ENCODE results near the gene SLC39A7. TPM values are rescaled to one million over a fixed set of nuclear protein-coding genes. Genes with fewer than 3 reads are reported as not detected.
A peak's percentile ranks its signal among the peaks of the same experiment; 100 is the strongest.

Gene SLC39A7
- total and polyA plus RNA-seq, 2 of the 13 experiments (the other 11 are each of a cell fraction or from before 2014, with no cell fraction given), result 142 to 229 TPM

DNA sequence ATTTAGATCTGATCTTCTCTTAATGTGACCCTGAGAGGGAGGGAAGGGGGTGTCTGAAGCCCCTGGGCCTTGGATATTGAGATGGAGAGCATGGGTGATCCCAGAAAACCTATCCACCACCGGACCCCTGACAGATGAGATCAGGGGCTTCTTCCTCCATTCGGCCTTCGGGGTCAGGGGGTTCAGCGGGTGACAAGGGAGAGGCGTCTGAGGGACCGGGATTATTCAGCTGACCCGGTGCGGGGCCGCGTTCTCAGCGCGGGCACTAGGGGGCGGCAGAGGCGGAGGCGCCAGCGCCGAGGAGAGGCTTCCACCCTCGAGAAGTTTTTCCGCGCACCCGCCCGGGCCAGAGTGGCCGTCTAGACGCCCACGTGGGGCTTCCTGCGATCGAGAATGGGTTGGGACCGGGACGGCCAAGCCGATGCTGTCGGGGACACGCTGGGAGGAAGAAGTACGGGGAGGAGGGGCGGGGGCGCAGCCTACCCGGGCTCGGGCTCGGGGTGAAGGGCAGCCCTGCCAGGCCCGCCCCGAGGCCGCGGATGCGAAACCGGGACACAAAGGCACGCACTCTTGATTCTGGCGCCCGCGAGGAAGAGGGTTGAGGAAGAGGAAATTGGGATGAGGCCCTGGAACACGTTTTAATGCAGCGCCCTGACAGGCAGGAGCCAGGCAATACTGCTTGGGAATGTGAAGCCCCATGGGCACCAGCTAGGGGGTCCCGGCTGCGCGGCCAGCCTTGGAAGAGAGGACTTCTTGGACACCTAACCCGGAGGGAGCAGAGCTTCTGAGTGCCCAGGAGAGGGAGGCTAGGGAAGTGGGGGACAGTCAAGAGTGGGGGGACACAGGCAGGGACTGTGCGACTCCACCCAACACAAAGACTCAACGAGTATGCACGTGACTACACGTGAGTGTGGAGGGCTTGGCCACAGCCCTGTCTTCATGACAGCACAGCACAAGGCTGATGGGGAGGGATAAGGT, 39.0 kb upstream of the SLC39A7 start (continued):
- TF ChIP-seq, protein P1, sequence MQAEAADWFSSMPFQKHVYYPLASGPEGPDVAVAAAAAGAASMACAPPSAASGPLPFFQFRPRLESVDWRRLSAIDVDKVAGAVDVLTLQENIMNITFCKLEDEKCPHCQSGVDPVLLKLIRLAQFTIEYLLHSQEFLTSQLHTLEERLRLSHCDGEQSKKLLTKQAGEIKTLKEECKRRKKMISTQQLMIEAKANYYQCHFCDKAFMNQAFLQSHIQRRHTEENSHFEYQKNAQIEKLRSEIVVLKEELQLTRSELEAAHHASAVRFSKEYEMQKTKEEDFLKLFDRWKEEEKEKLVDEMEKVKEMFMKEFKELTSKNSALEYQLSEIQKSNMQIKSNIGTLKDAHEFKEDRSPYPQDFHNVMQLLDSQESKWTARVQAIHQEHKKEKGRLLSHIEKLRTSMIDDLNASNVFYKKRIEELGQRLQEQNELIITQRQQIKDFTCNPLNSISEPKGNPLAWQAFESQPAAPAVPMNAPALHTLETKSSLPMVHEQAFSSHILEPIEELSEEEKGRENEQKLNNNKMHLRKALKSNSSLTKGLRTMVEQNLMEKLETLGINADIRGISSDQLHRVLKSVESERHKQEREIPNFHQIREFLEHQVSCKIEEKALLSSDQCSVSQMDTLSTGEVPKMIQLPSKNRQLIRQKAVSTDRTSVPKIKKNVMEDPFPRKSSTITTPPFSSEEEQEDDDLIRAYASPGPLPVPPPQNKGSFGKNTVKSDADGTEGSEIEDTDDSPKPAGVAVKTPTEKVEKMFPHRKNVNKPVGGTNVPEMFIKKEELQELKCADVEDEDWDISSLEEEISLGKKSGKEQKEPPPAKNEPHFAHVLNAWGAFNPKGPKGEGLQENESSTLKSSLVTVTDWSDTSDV (CRISPR knock-in tag; IDR thresholded peaks at IDR 0.05), result peak; percentile 5; the same call in 1 of the 2 replicates
- TF ChIP-seq KAT8 (CRISPR knock-in tag; IDR thresholded peaks at IDR 0.05) (0 out of 2 replicates have a peak, but pooled peaks have one; percentile 45), FOXK2 (IDR thresholded peaks at IDR 0.05) (no peak), ARNT (IDR thresholded peaks at IDR 0.05) (no peak), MEF2D (CRISPR knock-in tag; IDR thresholded peaks at IDR 0.05) (peak; percentile 57; the same call in 1 of the 2 replicates), HOXD1 (CRISPR knock-in tag; IDR thresholded peaks at IDR 0.05) (no peak), TBX2 (CRISPR knock-in tag; IDR thresholded peaks at IDR 0.05; ENCODE audit: borderline replicate concordance) (no peak), NRL (CRISPR knock-in tag; IDR thresholded peaks at IDR 0.05; ENCODE audit: borderline replicate concordance) (no peak), GATA4 (IDR thresholded peaks at IDR 0.05; ENCODE audit: borderline replicate concordance, low read depth) (no peak), ARNTL (CRISPR knock-in tag; IDR thresholded peaks at IDR 0.05) (no peak), ZNF724P (CRISPR knock-in tag; IDR thresholded peaks at IDR 0.05; ENCODE audit: borderline replicate concordance) (0 out of 2 replicates have a peak, but pooled peaks have one; percentile 58), ZNF282 (IDR thresholded peaks at IDR 0.05; ENCODE audit: partially characterized antibody) (no peak), JUNB (CRISPR knock-in tag; IDR thresholded peaks at IDR 0.05; ENCODE audit: borderline replicate concordance) (no peak), GTF3A (CRISPR knock-in tag; conservative IDR thresholded peaks at IDR 0.05) (no peak), ZNF207 (IDR thresholded peaks at IDR 0.05; ENCODE audit: borderline replicate concordance) (no peak)
- TF ChIP-seq, protein P2, sequence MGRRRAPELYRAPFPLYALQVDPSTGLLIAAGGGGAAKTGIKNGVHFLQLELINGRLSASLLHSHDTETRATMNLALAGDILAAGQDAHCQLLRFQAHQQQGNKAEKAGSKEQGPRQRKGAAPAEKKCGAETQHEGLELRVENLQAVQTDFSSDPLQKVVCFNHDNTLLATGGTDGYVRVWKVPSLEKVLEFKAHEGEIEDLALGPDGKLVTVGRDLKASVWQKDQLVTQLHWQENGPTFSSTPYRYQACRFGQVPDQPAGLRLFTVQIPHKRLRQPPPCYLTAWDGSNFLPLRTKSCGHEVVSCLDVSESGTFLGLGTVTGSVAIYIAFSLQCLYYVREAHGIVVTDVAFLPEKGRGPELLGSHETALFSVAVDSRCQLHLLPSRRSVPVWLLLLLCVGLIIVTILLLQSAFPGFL (CRISPR knock-in tag; IDR thresholded peaks at IDR 0.05), result no peak
- TF ChIP-seq, protein P3, sequence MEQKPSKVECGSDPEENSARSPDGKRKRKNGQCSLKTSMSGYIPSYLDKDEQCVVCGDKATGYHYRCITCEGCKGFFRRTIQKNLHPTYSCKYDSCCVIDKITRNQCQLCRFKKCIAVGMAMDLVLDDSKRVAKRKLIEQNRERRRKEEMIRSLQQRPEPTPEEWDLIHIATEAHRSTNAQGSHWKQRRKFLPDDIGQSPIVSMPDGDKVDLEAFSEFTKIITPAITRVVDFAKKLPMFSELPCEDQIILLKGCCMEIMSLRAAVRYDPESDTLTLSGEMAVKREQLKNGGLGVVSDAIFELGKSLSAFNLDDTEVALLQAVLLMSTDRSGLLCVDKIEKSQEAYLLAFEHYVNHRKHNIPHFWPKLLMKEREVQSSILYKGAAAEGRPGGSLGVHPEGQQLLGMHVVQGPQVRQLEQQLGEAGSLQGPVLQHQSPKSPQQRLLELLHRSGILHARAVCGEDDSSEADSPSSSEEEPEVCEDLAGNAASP (CRISPR knock-in tag; IDR thresholded peaks at IDR 0.05; ENCODE audit: borderline replicate concordance), result peak; percentile 42; the same call in 1 of the 2 replicates
- TF ChIP-seq, protein P4, sequence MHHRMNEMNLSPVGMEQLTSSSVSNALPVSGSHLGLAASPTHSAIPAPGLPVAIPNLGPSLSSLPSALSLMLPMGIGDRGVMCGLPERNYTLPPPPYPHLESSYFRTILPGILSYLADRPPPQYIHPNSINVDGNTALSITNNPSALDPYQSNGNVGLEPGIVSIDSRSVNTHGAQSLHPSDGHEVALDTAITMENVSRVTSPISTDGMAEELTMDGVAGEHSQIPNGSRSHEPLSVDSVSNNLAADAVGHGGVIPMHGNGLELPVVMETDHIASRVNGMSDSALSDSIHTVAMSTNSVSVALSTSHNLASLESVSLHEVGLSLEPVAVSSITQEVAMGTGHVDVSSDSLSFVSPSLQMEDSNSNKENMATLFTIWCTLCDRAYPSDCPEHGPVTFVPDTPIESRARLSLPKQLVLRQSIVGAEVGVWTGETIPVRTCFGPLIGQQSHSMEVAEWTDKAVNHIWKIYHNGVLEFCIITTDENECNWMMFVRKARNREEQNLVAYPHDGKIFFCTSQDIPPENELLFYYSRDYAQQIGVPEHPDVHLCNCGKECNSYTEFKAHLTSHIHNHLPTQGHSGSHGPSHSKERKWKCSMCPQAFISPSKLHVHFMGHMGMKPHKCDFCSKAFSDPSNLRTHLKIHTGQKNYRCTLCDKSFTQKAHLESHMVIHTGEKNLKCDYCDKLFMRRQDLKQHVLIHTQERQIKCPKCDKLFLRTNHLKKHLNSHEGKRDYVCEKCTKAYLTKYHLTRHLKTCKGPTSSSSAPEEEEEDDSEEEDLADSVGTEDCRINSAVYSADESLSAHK (CRISPR knock-in tag; IDR thresholded peaks at IDR 0.05; ENCODE audit: borderline replicate concordance), result no peak
- TF ChIP-seq, protein P5, sequence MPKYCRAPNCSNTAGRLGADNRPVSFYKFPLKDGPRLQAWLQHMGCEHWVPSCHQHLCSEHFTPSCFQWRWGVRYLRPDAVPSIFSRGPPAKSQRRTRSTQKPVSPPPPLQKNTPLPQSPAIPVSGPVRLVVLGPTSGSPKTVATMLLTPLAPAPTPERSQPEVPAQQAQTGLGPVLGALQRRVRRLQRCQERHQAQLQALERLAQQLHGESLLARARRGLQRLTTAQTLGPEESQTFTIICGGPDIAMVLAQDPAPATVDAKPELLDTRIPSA (CRISPR knock-in tag; IDR thresholded peaks at IDR 0.05; ENCODE audit: borderline replicate concordance), result no peak
- TF ChIP-seq, protein P6, sequence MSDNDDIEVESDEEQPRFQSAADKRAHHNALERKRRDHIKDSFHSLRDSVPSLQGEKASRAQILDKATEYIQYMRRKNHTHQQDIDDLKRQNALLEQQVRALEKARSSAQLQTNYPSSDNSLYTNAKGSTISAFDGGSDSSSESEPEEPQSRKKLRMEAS (IDR thresholded peaks at IDR 0.05), result peak; percentile 53; the same call in 1 of the 2 replicates
